HL-60 (cell line): ENCODE measurements around the gene BARX1.

Experiments
- DNase-seq, 2 experiments: peaks; one replicate each; pipeline ENCODE4 v3.0.0-alpha.2; 2010 to 2020; ENCODE audit warnings: low read depth in 1 of 2, low spot score in 1 of 2
- H3K27ac ChIP-seq: fragments of 250-450 bp; sonication (Bioruptor Pico); replicated peaks from 2 replicates; pipeline ENCODE4 v1.5.1; 2020; ENCODE audit warnings: mild to moderate bottlenecking, moderate library complexity
- H3K27me3 ChIP-seq: fragments of 250-450 bp; sonication (Bioruptor Pico); 2 replicates; pipeline ENCODE4 v1.5.1; 2021; ENCODE audit warnings: mild to moderate bottlenecking, moderate library complexity; ENCODE audit not compliant: insufficient read depth, poor library complexity, severe bottlenecking
- H3K4me3 ChIP-seq: replicated peaks from 2 replicates; pipeline ENCODE4 v1.5.1; 2011; ENCODE audit warnings: mild to moderate bottlenecking, control low read depth, low read length; ENCODE audit not compliant: insufficient read depth
- CTCF ChIP-seq: IDR thresholded peaks from one replicate; pipeline ENCODE4 v1.5.1; 2011; ENCODE audit warnings: low read length, control low read depth, inconsistent platforms; ENCODE audit not compliant: insufficient read depth
- GABPA ChIP-seq: IDR thresholded peaks from 2 replicates; pipeline ENCODE4 v1.6.1; 2012; ENCODE audit warnings: low read depth
- POLR2AphosphoS5 ChIP-seq: IDR thresholded peaks from 2 replicates; pipeline ENCODE4 v1.6.1; 2012; ENCODE audit warnings: low read depth
- REST ChIP-seq: IDR thresholded peaks from 2 replicates; pipeline ENCODE4 v1.6.1; 2012; ENCODE audit warnings: low read depth; ENCODE audit not compliant: insufficient replicate concordance
- SPI1 ChIP-seq: IDR thresholded peaks from 2 replicates; pipeline ENCODE4 v1.6.1; 2012; ENCODE audit warnings: low read depth, mild to moderate bottlenecking, borderline replicate concordance

The BARX1 gene

GRCh38 chr9:93949694-93950449, 5.3 kb downstream of the BARX1 start:
- H3K4me3 ChIP-seq, result no peak overlapping the region
- no peak for TF ChIP-seq CTCF
- no peak for TF ChIP-seq POLR2AphosphoS5
- TF ChIP-seq GABPA, result no peak
- TF ChIP-seq REST, result no peak
- TF ChIP-seq SPI1, result no peak
- H3K27me3 ChIP-seq, result peaks cover 85% of the 10 kb centered on the region

GRCh38 chr9:93949073-93949693, 6.0 kb downstream of the BARX1 start:
- DNase-seq, result no peak
- Histone ChIP-seq H3K27me3 (peaks cover 79% of the 10 kb centered on the region), H3K27ac (no peak overlapping the region), H3K4me3 (no peak overlapping the region)
- no peak for TF ChIP-seq GABPA
- TF ChIP-seq REST, result no peak
- TF ChIP-seq SPI1, result no peak
- no peak for TF ChIP-seq CTCF
- no peak for TF ChIP-seq POLR2AphosphoS5

More at GRCh38 chr9:93949694-93950449, 5.3 kb downstream of the BARX1 start:
- H3K27ac ChIP-seq, result no peak overlapping the region
- DNase-seq, result no peak

GRCh38 chr9:93948441-93949072, 6.6 kb downstream of the BARX1 start:
- no peak for DNase-seq
- Histone ChIP-seq H3K27ac (no peak overlapping the region), H3K27me3 (peaks cover 73% of the 10 kb centered on the region), H3K4me3 (no peak overlapping the region)
- TF ChIP-seq POLR2AphosphoS5, result no peak
- TF ChIP-seq CTCF, result no peak
- TF ChIP-seq REST, result no peak
- no peak for TF ChIP-seq SPI1
- no peak for TF ChIP-seq GABPA
